ENCODE measurements around the gene OR51G1.

The OR51G1 gene

DNA sequence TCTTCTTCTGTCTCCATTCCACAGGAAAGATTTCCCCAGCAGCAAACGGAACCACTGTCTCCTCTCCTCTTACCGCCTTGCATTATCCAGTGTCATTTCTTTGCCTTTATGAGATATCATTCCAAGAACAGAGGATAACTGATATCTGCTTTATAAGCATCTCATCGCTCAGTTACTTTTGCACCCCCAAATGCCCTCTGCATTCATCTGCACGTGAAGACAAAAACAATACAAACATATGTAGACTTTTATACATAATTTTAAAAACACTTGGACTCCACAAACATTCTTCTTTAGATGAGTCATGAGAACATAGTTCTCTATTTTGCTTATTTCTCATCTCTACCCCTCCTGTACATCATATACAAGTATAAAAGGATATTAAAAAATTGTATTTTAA is 43.0 kb downstream of the OR51G1 start:
- no peak overlapping the region for H3K4me3 ChIP-seq (ENCODE audit: low read length)
- no peak for DNase-seq (ENCODE audit: low read depth)
- TF ChIP-seq, protein P1, sequence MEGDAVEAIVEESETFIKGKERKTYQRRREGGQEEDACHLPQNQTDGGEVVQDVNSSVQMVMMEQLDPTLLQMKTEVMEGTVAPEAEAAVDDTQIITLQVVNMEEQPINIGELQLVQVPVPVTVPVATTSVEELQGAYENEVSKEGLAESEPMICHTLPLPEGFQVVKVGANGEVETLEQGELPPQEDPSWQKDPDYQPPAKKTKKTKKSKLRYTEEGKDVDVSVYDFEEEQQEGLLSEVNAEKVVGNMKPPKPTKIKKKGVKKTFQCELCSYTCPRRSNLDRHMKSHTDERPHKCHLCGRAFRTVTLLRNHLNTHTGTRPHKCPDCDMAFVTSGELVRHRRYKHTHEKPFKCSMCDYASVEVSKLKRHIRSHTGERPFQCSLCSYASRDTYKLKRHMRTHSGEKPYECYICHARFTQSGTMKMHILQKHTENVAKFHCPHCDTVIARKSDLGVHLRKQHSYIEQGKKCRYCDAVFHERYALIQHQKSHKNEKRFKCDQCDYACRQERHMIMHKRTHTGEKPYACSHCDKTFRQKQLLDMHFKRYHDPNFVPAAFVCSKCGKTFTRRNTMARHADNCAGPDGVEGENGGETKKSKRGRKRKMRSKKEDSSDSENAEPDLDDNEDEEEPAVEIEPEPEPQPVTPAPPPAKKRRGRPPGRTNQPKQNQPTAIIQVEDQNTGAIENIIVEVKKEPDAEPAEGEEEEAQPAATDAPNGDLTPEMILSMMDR (IDR thresholded peaks at IDR 0.05; ENCODE audit: insufficient read depth, low read depth, low read length, missing control alignments) = no peak
